Thyroid gland (tissue), 4 donors: ENCODE measurements around the gene SCARB1.

Source experiments
- CTCF ChIP-seq, 6 experiments: fragments of 200-600 bp in 3 of 6; fragments of 450-650 bp in 3 of 6; sonication (generic) in 3 of 6; IDR thresholded peaks; one replicate each; pipeline ENCODE4 v1.5.1; 2016 to 2019; ENCODE audit warnings: antibody characterized with exemption in 6 of 6, mild to moderate bottlenecking in 2 of 6, inconsistent platforms in 1 of 6, moderate library complexity in 1 of 6
- POLR2A ChIP-seq, 2 donors: fragments of 450-650 bp; IDR thresholded peaks; one replicate each; pipeline ENCODE4 v1.6.1; 2017; ENCODE audit warnings: antibody characterized with exemption in 2 of 2, mild to moderate bottlenecking in 2 of 2, moderate library complexity in 1 of 2

- TF ChIP-seq CTCF (IDR thresholded peaks at IDR 0.05) (peak; percentile 93 to 98 (median 95)), POLR2A (IDR thresholded peaks at IDR 0.05) (no peak)
Observed at GRCh38 chr12:124771462-124772288, 92.0 kb downstream of the SCARB1 start.
